GM23248 (cell line): ENCODE measurements around the gene ASB4.

ENCODE experiments used
- EZH2 ChIP-seq: fragments of 200-600 bp; sonication (generic); IDR thresholded peaks from 2 replicates; pipeline ENCODE4 v1.6.1; 2018; ENCODE audit warnings: antibody characterized with exemption, mild to moderate bottlenecking; ENCODE audit not compliant: insufficient read depth, poor library complexity, severe bottlenecking
- EZH2phosphoT487 ChIP-seq: fragments of 200-600 bp; sonication (generic); IDR thresholded peaks from 2 replicates; pipeline ENCODE4 v1.6.1; 2018; ENCODE audit warnings: antibody characterized with exemption, moderate library complexity, mild to moderate bottlenecking, low read depth; ENCODE audit not compliant: insufficient read depth

GRCh38 chr7:95536656-95537311, 51.0 kb downstream of the ASB4 start:
- TF ChIP-seq EZH2phosphoT487 (no peak), EZH2 (no peak)
